GM21723 (cell line): ENCODE data around the gene GPS1.
A peak's percentile ranks its signal among the peaks of the same experiment; 100 is the strongest.
"Not testable (repeated sequence)": the region's sequence is repeated elsewhere in the genome, so short reads cannot be mapped to it uniquely, and the experiment has no call there.

Experiments used
- ATAC-seq: cut with Tn5 transposase; IDR thresholded peaks from one replicate; pipeline ENCODE4 v1.9.1; 2021; ENCODE audit warnings: mild to moderate bottlenecking, moderate library complexity; ENCODE audit not compliant: unreplicated experiment

GPS1 gene

GRCh38 chr17:82025401-82026107 is 26.1 kb upstream of the GPS1 start:
- no peak for ATAC-seq

- no peak for ATAC-seq
Observed at GRCh38 chr17:82028246-82028645, 23.5 kb upstream of the GPS1 start.

- no peak for ATAC-seq
Observed at GRCh38 chr17:82028966-82029365, 22.7 kb upstream of the GPS1 start.

DNA sequence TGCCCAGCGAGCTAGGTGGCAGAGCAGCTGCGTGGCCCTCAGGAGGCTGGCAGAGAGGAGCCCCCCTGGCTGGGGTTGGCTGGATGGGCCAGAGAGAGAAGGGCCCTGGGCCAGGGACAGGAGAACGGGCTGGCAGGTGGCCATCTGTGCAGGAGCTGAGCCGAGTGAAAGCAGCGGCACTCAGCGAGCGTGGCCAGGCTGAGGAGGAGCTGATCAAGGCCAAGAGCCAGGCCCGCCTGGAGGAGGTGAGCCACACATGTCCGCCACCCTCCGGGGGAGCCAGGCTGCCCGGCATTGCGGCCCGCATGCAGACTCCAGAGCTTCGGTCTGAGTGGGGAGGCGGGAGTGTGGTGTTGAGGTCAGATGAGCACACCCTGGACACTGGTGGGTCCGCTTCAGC is 22.3 kb upstream of the GPS1 start:
- no peak for ATAC-seq

- ATAC-seq, result no peak
Observed at GRCh38 chr17:82029990-82030469, 21.7 kb upstream of the GPS1 start.

DNA sequence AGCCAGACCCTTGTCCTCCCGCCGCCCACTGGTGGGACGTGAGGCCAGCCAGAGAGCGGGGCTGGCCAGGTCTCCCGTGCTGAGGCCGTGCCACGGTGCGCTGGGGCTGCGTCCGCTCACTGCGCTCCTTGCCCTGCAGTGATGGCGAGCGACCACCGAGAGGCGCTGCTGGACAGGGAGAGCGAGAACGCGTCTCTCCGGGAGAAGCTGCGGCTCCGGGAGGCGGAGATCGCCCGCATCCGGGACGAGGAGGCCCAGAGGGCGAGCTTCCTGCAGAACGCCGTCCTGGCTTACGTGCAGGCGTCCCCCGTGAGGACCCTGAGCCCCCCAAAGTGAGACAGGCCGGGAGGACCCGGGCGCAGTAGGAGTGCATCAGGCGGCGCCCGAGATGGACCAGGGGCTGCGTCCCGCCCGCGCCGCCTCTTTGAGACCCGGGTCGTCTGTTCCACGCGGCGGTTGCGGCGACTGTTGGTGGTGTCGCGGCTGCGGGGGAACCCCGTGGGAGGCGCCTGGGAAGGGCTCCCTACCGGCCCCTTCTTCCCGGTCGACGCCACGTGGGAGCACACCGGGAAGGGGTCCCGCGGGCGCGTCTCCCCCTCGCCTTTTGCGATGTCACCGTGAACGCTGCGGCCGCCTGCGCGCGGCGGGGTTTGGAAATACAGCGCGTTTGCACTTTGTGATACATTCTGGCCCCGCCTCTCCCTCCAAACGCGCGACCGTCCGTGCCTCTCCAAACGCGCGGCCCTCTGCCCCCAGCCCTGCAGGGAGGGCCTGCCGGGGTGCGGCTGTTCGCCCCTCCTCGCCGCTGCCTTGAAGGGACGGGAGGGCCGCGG is 21.0 kb upstream of the GPS1 start:
- ATAC-seq, result peak; percentile 47

- no peak for ATAC-seq
Observed at GRCh38 chr17:82031303-82031884, 20.3 kb upstream of the GPS1 start, which contains the start of gene RAC3. Gene RAC3, plus strand, starts transcription at chr17:82031678. Its CDS starts 84 bp downstream, at chr17:82031762.

GRCh38 chr17:82031885-82032627 is 19.6 kb upstream of the GPS1 start:
- ATAC-seq, result no peak

GRCh38 chr17:82033359-82034085 is 18.2 kb upstream of the GPS1 start:
- ATAC-seq, result no peak

DNA sequence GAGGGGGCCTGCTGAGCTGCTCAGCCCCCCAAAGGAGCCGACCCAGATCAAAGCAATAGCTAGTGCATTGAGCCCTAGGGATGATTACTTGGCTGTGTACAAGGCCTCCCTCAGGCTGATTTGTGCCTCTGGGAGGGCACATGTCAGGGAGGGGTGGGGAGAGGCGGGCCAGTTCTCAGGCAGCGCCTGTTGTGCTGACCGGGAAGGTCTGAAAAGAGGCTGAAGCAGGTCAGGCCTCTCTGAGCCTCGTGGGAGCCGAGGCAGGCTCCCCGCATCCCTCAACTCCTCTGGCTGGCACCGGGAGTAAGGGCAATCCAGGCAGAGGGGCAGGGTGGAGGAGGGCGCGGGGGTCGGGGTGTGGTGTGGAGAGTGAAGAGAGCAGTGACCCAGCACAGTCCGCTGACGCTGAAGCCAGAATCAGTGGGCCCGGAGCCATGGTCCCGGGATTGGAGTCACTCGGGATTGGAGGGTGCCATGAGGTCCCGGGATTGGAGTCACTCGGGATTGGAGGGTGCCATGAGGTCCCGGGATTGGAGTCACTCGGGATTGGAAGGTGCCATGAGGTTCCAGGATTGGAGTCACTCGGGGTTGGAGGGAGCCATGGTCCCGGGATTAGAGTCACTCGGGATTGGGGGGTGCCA is 17.2 kb upstream of the GPS1 start:
- ATAC-seq, result no peak

GRCh38 chr17:82035488-82035887 is 16.2 kb upstream of the GPS1 start:
- ATAC-seq, result no peak

DNA sequence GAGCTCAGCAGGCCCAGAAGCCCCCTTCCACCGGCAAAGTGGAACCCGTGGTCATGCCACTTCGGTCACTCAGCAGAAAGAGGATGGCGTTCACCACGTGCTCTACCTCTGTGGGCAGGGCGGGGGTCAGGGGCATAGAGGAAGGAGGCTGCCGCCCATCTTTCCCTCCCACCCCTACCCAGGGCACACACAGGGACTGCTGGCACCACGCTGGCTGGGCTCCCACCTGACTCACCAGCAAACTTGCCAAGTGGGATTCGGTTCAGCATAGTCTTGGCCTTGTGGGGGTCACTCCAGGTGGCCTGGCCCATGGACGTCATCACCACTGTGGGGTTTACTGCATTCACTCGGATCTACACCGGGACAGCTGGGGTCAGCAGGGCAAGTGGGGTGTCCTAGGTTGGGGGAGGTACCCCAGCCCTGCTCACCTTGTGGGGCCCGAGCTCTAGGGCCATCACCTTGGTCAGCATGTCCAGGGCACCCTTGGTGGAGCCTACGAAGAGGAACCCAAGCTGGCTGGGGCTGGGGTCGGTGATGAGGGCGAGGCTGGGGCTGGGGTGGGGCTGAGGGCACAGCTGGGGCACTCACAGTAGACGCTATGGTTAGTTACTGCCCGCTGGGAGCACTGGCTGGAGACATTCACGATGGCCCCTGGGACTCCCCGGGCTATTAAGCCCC is 15.6 kb upstream of the GPS1 start:
- no peak for ATAC-seq

DNA sequence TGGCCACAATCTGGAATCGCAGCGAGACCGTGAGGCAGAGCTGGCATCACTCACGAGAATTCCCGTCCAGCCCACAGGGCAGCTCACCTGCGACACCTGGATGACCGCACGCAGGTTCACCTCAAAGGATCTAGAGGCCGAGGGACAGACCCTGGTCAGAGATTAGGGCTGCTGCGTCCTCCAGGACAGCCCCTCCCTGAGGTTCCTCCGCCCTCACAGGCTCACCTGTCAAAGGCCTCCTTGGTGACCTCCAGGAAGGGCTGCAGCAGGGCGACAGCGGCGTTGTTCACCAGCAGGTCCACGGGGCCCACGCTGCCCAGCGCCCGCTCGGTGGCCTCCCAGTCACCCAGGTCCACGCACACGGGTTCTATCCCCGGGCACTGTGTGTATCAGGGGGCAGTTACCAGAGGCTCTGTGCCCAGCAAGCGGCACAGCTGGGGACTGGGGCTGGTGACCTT is 15.0 kb upstream of the GPS1 start:
- ATAC-seq, result no peak

DNA sequence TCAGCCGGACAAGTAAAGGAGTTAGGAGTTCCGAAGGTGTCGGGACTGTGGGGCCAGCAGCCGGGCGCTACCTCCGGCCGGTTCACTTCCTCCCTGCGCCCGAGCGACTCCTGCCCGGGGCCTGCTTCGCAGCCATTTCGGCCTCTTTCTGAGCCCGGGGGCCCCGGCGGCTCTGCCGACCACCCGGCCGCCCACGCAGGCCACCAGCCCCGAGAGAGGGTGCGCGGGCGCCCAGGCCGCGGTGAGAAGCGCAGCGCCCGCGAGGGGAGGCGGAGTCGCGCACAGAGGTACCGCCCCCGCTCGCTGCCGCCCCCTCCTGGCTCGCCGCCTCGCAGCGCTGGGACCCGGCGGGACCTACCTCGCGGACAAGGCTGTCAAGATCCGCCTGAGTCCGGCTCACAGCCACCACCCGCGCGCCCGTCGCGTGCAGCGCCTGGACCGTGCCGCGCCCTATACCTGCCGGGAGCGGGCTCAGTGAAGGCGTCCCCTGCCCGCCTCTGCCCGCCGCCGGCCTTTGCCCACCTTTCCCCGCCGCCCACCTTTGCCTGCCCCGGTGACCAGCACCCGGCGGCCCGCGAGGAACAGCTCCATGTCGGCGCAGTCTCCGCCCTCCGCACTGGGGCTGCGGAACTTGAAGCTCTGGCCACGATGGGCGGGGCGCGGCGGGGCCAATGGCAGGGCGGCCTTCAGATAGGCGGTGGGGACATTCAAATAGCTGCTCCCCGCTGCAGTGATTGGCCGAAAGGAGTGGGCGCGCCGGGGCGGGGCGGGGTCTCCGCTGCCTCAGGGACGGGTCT is 14.4 kb upstream of the GPS1 start, which contains the start of gene DCXR:
Gene DCXR, minus strand, starts transcription at position 606 of the 797 bp plus-strand sequence. Its CDS starts 15 bp downstream, at position 591.
- peak; percentile 85 for ATAC-seq

DNA sequence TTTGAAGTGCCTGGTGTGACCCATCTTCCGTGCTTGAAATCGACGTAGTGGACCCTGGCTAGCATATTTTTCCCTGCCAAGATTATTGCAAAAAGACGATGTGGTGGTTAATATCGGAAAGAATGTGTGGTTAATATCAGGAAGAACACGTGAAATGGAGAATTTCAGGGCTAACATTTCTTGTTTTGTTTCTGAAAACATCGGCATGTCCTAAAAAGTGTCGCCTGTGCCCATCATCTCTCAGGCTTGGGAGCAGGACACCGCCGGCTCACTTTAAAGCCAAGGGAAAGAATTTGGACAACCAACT is 13.9 kb upstream of the GPS1 start:
- ATAC-seq, result no peak

DNA sequence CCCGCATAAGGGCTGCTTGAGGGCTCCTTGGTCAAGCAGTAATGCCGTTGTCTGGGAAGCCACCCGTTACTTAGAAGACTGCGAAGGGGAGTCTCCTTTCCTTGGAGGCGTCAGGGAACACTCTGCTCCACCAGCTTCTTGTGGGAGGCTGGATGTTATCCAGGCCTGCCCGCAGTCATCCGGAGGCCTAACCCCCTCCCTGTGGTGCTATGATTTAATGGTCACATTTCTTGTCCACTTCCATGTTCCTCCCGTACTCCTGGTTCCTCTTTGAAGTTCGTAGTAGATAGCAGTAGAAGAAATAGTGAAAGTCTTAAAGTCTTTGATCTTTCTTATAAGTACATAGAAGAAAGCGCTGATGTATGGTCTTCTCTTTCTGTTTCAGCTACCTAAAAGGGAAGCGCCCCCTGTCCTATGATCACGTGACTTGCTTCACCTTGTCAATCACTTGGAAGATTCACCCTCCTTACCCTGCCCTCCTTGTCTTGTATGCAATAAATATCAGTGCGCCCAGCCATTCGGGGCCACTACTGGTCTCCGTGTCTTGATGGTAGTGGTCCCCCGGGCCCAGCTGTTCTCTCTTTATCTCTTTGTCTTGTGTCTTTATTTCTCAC is 12.8 kb upstream of the GPS1 start:
- not testable (repeated sequence) for ATAC-seq

DNA sequence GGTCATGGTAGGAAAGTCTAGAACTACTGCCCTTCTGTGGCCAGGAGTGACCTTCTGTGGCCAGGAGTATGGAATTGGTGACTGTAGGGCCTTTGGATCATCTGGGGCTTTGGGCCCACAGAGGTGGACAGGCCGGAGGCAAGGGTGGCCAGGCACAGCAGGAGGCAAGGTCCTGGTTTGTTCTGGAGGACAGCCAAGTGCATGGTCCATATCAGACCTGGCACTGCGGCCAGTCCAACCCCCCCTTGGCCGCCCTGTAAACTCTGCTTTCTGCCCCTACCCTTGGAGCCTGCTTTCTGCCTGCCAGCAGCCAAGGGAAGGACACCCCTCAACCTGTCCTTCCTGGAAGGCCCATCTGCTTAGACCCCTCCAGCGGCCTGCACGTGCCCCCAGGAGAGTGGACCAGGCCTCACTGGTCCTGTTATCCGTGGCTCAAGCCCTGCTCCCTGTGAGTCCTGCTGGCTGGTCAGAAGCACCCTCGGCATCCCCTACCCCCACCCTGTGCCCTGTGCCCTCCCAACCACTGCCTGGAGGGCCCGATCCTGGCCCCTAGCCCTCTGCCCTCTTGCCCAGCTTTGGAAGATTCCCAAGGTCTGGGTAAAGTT is 11.9 kb upstream of the GPS1 start:
- no peak for ATAC-seq
